Tibial nerve (tissue), 3 donors: ENCODE results near the gene LEP.

ENCODE experiments used
- CTCF ChIP-seq, 5 experiments: fragments of 200-600 bp in 3 of 5; fragments of 450-650 bp in 2 of 5; sonication (generic) in 3 of 5; IDR thresholded peaks; one replicate each; pipeline ENCODE4 v1.5.1; 2016 to 2019; ENCODE audit warnings: antibody characterized with exemption in 5 of 5, mild to moderate bottlenecking in 3 of 5, moderate library complexity in 2 of 5
- POLR2A ChIP-seq, 2 donors: fragments of 450-650 bp; IDR thresholded peaks; one replicate each; pipeline ENCODE4 v1.6.1; 2017; ENCODE audit warnings: antibody characterized with exemption in 2 of 2, mild to moderate bottlenecking in 2 of 2, moderate library complexity in 2 of 2

- no peak for TF ChIP-seq CTCF (IDR thresholded peaks at IDR 0.05)
- TF ChIP-seq POLR2A (IDR thresholded peaks at IDR 0.05): no peak
These were observed 34.2 kb upstream of the LEP start for GRCh38 chr7:128206747-128207500.
